Hematopoietic multipotent progenitor cell treated with erythropoietin and hydrocortisone succinate and interleukin-3 and kit ligand, for 17 days (in vitro differentiated cells): Measurements from ENCODE around the gene DUSP28.
"Not testable (repeated sequence)": the region's sequence is repeated elsewhere in the genome, so short reads cannot be mapped to it uniquely, and the experiment has no call there.

Experiments used
- DNase-seq: peaks from one replicate; pipeline ENCODE4 v3.0.0-alpha.2; 2015; ENCODE audit warnings: low spot score

DUSP28 gene

DNA sequence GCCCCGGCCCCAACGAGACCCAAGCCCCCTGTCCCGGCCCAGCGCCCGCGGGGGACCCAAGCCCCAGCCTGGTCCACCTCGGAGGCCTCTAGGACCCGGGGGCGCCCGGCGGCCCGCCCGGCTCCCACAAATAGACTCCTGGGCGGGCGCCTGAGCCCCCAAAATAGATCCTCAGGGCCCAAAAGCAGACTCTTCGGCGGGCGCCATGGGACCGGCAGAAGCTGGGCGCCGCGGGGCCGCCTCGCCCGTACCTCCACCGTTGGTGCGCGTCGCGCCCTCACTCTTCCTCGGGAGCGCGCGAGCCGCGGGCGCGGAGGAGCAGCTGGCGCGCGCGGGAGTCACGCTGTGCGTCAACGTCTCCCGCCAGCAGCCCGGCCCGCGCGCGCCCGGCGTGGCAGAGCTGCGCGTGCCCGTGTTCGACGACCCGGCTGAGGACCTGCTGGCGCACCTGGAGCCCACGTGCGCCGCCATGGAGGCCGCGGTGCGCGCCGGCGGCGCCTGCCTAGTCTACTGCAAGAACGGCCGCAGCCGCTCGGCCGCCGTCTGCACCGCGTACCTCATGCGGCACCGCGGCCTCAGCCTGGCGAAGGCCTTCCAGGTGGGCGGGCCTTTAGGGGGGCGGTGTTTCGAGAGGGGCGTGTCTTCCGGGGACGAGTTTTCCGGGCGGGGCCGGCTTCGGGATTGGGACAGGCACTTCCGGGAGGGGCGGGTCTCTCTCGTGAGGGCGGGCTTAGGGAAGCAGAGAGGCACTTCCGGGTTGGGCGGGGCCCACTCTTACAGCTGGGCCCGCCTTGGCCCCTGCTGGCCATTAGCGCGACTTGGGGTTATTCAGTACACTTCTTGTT lies 545 bp downstream of the DUSP28 start:
- DNase-seq = peak; percentile 99

DNA sequence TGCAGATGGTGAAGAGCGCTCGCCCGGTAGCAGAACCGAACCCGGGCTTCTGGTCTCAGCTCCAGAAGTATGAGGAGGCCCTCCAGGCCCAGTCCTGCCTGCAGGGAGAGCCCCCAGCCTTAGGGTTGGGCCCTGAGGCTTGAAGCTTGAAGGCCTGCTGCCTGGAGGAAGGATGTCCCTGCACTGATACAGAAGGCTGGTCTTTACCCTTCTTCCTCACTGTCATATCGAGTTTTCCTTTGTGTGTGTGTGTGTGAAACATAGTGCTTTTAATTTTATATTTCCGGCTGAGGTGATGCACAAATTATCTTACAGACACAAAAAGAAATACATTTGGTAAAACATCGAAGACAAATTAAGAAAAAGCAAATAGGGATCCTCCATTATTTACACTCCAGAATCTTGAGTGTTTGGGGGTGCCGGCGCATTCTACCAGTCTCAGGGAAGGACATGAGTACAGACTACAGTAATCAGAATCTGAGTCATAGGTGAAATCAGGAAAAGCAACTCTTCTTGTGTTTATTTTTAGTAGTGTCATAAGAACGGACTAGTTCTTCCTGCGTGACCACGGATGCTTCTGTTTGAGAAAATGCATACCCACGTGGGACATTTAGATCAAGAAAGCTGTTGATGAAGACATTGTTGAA lies 1.3 kb downstream of the DUSP28 start:
- DNase-seq = peak; percentile 69

GRCh38 chr2:240563231-240563630 lies 3.1 kb downstream of the DUSP28 start:
- DNase-seq = not testable (repeated sequence)

- peak; percentile 35 for DNase-seq
Observed at GRCh38 chr2:240563951-240564560, 3.9 kb downstream of the DUSP28 start.

DNA sequence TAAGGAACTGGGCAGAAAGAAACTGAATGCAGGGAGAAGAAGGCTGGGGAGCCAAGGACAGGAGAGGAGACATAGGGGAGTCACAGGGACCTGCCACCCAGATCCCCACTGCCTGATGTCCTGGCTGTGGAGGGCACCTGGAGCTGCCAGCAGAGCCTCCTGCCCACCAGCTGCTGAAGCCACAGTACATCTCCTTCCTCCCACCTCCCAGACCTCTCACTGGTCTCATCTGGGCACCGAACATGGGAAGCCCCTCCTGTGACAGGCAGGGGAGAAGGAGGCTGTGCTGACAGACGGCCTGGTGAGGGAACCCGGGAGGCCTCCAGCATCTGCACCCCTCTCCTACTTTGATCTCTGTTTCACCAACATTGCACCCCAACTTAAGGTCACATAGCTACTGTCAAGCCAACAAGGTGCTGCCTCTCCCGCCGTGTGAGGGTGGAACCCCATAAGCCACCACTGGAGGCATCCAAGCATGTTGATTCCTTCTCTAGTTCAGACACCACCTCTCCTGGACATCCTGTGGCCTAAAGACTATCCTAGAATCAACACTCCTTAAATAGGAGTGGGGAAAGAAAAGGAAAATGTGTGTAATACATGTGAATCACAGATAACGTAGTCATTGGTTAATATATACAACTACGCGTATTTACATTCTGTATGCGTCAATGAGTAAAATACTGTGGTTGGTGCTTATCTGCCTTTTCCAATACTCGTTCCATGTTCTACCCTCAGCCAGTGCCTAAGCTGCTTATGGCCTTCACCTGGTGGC lies 4.6 kb downstream of the DUSP28 start:
- DNase-seq = peak; percentile 88

- DNase-seq = peak; percentile 96
Observed at GRCh38 chr2:240565333-240566202, 5.4 kb downstream of the DUSP28 start.

DNA sequence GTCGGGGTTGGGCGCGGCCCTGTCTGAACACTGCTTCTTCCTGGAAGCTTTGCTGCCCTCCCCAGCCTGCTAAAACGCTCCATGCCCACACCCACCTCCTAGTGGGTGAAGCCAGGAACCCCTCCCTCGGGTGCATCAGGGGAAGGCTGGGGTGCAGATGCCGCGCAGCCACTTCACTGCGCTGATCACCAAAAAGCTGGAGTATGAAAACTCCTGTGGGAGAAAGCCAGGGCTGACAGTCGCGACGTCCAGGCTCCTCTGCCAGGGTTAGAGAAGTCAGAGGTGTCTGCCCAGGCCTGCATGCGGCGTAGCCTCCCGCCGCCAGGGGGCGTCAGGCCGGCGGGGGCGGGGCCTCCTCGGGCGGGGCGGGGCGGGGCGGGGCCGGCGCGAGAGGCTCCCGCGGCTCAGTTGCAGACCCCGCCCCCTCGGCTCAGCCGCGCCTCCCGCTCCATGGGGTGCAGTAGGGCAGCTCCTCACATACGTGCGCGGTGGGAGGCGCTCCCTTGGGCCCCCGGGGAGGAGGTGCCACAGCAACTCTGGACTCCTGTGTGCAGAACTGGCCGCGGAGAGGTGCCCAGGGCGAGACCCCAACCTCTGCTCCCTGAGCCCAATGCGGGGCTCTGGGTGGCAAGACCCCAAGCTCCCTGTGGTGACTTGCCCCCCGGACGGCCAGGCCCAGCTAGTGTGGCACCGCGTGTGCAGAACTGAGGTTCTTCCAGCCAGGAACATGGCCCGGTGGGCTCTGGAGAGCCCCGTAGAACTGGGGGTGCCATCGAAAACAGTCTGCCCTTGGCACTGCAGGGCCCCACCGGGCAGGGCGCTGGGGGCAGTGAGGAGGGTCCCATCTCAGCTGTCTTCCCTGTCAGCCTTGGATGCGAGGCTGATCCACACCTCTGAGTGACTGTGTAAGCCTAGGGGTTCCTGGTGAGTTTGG lies 6.3 kb downstream of the DUSP28 start:
- DNase-seq = peak; percentile 94

GRCh38 chr2:240567137-240567871 lies 7.1 kb downstream of the DUSP28 start:
- DNase-seq = peak; percentile 49

DNA sequence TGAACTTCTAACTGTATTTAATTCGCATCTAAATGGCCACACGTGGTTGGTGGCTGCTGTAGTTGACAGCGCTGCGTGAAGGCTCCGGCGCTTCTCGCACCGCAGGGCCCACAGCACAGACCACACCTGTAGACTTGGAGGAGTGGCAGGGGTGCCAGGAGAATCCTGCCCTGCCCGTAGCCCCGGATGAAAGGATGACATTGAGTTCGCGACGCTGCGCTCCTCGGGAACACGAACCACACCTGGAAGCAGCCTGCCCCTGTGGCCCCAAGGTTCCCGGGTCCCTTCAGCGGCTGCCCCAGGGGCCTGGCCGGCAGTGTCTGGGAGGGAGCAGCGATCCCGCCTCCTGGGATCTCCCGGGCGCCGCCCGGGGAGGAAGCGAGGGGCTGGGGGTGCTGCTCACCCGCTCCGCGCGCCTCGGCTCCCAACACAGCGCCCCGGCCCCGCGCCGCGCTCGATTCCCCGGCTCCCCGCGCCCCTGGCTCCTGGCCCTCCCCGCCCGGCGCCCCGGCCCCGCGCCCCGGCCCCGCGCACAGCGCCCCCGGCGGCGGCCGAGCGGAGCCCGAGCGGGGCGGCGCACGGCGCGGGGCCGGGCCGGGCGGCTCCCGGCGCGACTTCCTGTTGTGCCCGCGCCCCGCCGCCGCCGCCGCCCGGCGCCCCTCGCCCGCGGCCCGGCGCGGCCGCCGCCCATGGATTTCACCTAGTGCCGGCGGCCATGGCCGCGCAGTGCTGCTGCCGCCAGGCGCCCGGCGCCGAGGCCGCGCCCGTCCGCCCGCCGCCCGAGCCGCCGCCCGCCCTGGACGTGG lies 7.9 kb downstream of the DUSP28 start, which contains the start of gene RNPEPL1:
Gene RNPEPL1, plus strand, starts transcription at position 613 of the 806 bp plus-strand sequence. Its CDS starts 103 bp downstream, at position 716.
- peak; percentile 73 for DNase-seq

- DNase-seq = no peak
Observed at GRCh38 chr2:240568678-240569522, 8.7 kb downstream of the DUSP28 start.

- no peak for DNase-seq
Observed at GRCh38 chr2:240569523-240569997, 9.4 kb downstream of the DUSP28 start.

DNA sequence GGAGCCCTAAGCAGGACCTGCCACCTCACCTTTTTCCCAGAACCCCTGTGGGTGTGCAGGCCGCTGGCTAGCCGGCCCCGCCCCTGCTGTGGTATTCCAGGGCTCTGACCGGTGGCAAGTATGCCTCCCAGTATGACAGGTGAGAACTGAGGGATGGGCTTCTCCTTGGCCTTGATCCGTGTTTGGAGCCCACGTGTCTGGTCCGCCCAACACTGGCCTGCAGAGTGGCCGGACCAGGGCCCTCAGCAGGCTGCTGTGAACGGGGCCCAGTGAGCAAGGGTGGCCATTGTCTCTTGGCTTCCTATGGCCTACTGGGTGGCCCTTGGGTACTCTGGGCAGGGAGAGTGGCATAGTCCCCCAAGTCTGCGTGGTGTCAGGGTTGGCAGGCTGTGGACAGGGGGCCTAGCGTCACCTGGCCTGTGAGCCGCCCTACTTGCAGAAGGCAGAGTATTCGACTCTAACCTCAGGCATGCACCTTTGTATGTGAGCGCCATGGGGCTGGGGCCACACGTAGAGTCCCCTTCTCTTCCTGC lies 9.9 kb downstream of the DUSP28 start:
- DNase-seq = no peak

- no peak for DNase-seq
Observed at GRCh38 chr2:240570531-240571313, 10.6 kb downstream of the DUSP28 start.

DNA sequence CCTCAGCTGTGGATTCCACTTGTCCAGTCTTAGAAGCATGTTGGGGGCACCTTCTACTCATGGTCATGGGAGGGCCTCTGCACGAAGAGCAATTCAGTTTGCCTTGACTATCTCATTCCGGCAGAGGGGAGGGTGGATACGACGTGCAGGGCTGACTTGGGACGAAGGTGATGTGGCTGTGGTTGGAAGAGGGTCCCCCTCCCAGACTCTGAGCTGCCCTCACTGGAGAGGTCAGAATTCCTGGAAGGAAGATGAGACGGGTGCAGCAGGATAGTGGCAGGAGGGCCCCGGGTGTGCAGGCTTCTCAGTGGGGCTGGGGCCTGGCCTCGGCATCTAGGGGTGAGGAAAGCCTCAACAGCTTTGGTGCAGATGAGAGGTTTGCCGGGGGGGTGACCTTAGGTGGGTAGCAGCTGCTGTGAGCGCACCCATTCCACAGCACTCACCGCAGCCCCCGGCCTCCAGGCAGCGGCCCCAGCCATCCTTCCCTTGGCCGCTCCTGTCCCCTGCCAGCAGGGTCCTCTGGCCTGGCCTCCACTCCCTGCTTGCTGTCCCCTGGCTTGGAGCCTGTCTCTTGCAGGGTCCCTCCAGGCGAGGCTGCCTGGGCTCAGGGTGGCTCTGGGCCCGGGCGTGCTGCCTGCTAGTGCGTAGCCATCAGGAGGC lies 11.3 kb downstream of the DUSP28 start:
- no peak for DNase-seq

- DNase-seq = no peak
Observed at GRCh38 chr2:240572141-240573031, 12.2 kb downstream of the DUSP28 start.
